IMR-90 (cell line): ENCODE measurements around the gene PUM2. TPM values are rescaled to one million over a fixed set of nuclear protein-coding genes. Genes with fewer than 3 reads are reported as not detected.
A peak's percentile ranks its signal among the peaks of the same experiment; 100 is the strongest.

ENCODE experiments used
- ATAC-seq: fragments of 200-7000 bp; cut with Tn5 transposase; 2 replicates; pipeline ENCODE4 v1.9.1; 2020; ENCODE audit warnings: low read depth, mild to moderate bottlenecking, moderate library complexity
- BruUV-seq: library from RNA; stranded (reverse); fragments of 400-500 nt; replicated peaks from 2 replicates; lab custom pipeline; 2021; lab: Mats Ljungman, UMichigan
- CTCF ChIA-PET: fragments of 300-600 bp; formaldehyde crosslinking; extraction: SDS; loops from one replicate; lab custom pipeline; 2021; ENCODE audit warnings: antibody characterized with exemption; lab: Yijun Ruan, JAX
- POLR2A ChIA-PET: fragments of 300-600 bp; sonication (Branson Sonifier 250); formaldehyde crosslinking; loops from one replicate; lab custom pipeline; 2022; ENCODE audit warnings: antibody characterized with exemption; ENCODE audit not compliant: unreplicated experiment; lab: Charles Lee
- DNase-seq: peaks from one replicate; pipeline ENCODE4 v3.0.0; 2013
- H2AFZ ChIP-seq: replicated peaks from 2 replicates; pipeline ENCODE3; 2013; ENCODE audit warnings: low read length, mild to moderate bottlenecking; ENCODE audit not compliant: poor library complexity
- H2AK5ac ChIP-seq: 2 replicates; pipeline ENCODE4 v1.6.1; 2013; ENCODE audit warnings: low read depth, low read length, inconsistent platforms
- H2AK9ac ChIP-seq: replicated peaks from 2 replicates; pipeline ENCODE3; 2013; ENCODE audit warnings: mild to moderate bottlenecking, low read depth, low read length, moderate library complexity; ENCODE audit not compliant: poor library complexity
- H2BK120ac ChIP-seq: 2 replicates; pipeline ENCODE4 v1.6.1; 2013; ENCODE audit warnings: low read depth, low read length, inconsistent platforms
- H2BK15ac ChIP-seq: 3 replicates; pipeline ENCODE4 v1.6.1; 2013; ENCODE audit warnings: low read depth, low read length, inconsistent platforms
- H2BK20ac ChIP-seq: 2 replicates; pipeline ENCODE4 v1.6.1; 2013; ENCODE audit warnings: low read depth, mild to moderate bottlenecking, inconsistent platforms, low read length, moderate library complexity
- H2BK5ac ChIP-seq: 2 replicates; pipeline ENCODE4 v1.6.1; 2013; ENCODE audit warnings: mild to moderate bottlenecking, low read depth, low read length, inconsistent platforms; ENCODE audit not compliant: poor library complexity, severe bottlenecking
- H3K14ac ChIP-seq: replicated peaks from 2 replicates; pipeline ENCODE4 v1.6.1; 2013; ENCODE audit warnings: low read depth, low read length, inconsistent platforms
- H3K18ac ChIP-seq: 2 replicates; pipeline ENCODE4 v1.6.1; 2013; ENCODE audit warnings: low read depth, low read length, control low read depth
- H3K23ac ChIP-seq: 2 replicates; pipeline ENCODE4 v1.6.1; 2013; ENCODE audit warnings: low read depth, low read length, inconsistent platforms
- H3K27ac ChIP-seq: 2 replicates; pipeline ENCODE4 v1.5.1; 2013; ENCODE audit warnings: mild to moderate bottlenecking, control low read depth, low read length; ENCODE audit not compliant: insufficient read depth
- H3K27me3 ChIP-seq: 2 replicates; pipeline ENCODE4 v1.6.1; 2013; ENCODE audit warnings: low read length; ENCODE audit not compliant: control insufficient read depth, insufficient read depth
- H3K36me3 ChIP-seq: 2 replicates; pipeline ENCODE4 v1.6.1; 2013; ENCODE audit warnings: low read length, mixed read lengths; ENCODE audit not compliant: control insufficient read depth, insufficient read depth
- H3K4ac ChIP-seq: 2 replicates; pipeline ENCODE4 v1.6.1; 2013; ENCODE audit warnings: low read depth, low read length, inconsistent platforms
- H3K4me1 ChIP-seq: 2 replicates; pipeline ENCODE4 v1.6.1; 2013; ENCODE audit warnings: low read length, mixed read lengths; ENCODE audit not compliant: control insufficient read depth, insufficient read depth
- H3K4me2 ChIP-seq: 2 replicates; pipeline ENCODE4 v1.6.1; 2013; ENCODE audit warnings: low read depth, mild to moderate bottlenecking, control low read depth, low read length, moderate library complexity
- H3K4me3 ChIP-seq: 2 replicates; pipeline ENCODE4 v1.5.1; 2013; ENCODE audit warnings: low read depth, mild to moderate bottlenecking, control low read depth, low read length, moderate library complexity; ENCODE audit not compliant: insufficient read depth
- H3K56ac ChIP-seq: 2 replicates; pipeline ENCODE4 v1.6.1; 2013; ENCODE audit warnings: low read length, inconsistent platforms; ENCODE audit not compliant: insufficient read depth; ENCODE audit errors: extremely low read depth
- H3K79me1 ChIP-seq, 2 experiments: 2 replicates each; pipeline ENCODE4 v1.6.1; 2013; ENCODE audit warnings: low read length in 2 of 2, inconsistent platforms in 1 of 2, low read depth in 1 of 2
- H3K9ac ChIP-seq: 2 replicates; pipeline ENCODE4 v1.6.1; 2013; ENCODE audit warnings: low read depth, low read length, control low read depth
- H3K9me1 ChIP-seq: 2 replicates; pipeline ENCODE4 v1.6.1; 2013; ENCODE audit warnings: low read length, inconsistent platforms; ENCODE audit not compliant: insufficient read depth
- H3K9me3 ChIP-seq: 2 replicates; pipeline ENCODE4 v1.6.1; 2013; ENCODE audit warnings: low read length; ENCODE audit not compliant: control insufficient read depth, insufficient read depth
- H4K20me1 ChIP-seq: 2 replicates; pipeline ENCODE4 v1.6.1; 2013; ENCODE audit warnings: low read length, inconsistent platforms; ENCODE audit not compliant: insufficient read depth
- H4K5ac ChIP-seq: 2 replicates; pipeline ENCODE4 v1.6.1; 2013; ENCODE audit warnings: mild to moderate bottlenecking, low read depth, low read length, control low read depth
- H4K8ac ChIP-seq, 2 experiments: 2 replicates each; pipeline ENCODE4 v1.6.1; 2013; ENCODE audit warnings: low read depth in 2 of 2, low read length in 2 of 2, control low read depth in 1 of 2, inconsistent platforms in 1 of 2
- H4K91ac ChIP-seq: 2 replicates; pipeline ENCODE4 v1.6.1; 2013; ENCODE audit warnings: low read depth, low read length, inconsistent platforms; ENCODE audit not compliant: insufficient read depth
- CEBPB ChIP-seq: IDR thresholded peaks from 2 replicates; pipeline ENCODE4 v1.6.1; 2012; ENCODE audit warnings: low read depth, low read length, improper control_type of control experiment
- ELK1 ChIP-seq: fragments of 150-350 bp; IDR thresholded peaks from 2 replicates; pipeline ENCODE4 v1.6.1; 2016; ENCODE audit warnings: low read depth, mild to moderate bottlenecking, low read length, moderate library complexity, borderline replicate concordance
- MAFK ChIP-seq: IDR thresholded peaks from 2 replicates; pipeline ENCODE4 v1.6.1; 2012; ENCODE audit warnings: low read depth, low read length, improper control_type of control experiment
- MAZ ChIP-seq: IDR thresholded peaks from 2 replicates; pipeline ENCODE4 v1.6.1; 2012; ENCODE audit warnings: low read depth, mild to moderate bottlenecking, low read length, improper control_type of control experiment, moderate library complexity, borderline replicate concordance
- POLR2A ChIP-seq: IDR thresholded peaks from 2 replicates; pipeline ENCODE4 v1.6.1; 2012; ENCODE audit warnings: mild to moderate bottlenecking, low read depth, low read length
- SMC3 ChIP-seq: fragments of 150-350 bp; IDR thresholded peaks from 2 replicates; pipeline ENCODE4 v1.6.1; 2016; ENCODE audit warnings: low read depth, mild to moderate bottlenecking, antibody characterized with exemption, low read length, moderate library complexity
- USF2 ChIP-seq: fragments of 150-350 bp; IDR thresholded peaks from 2 replicates; pipeline ENCODE4 v1.6.1; 2017; ENCODE audit warnings: mild to moderate bottlenecking, antibody characterized with exemption, low read length, low read depth
- WGBS, 2 experiments: methylation state at CpG; one replicate each; pipeline versions ENCODE4 v1.1.5 to v1.1.7; 2013; ENCODE audit warnings: missing lambda C conversion rate in 2 of 2; ENCODE audit not compliant: insufficient read length in 1 of 2; ENCODE audit errors: extremely low coverage in 2 of 2; 5-methylcytosine and 5-hydroxymethylcytosine counted together
- dilution Hi-C: fragments of 300-500 bp; cut with HindIII; formaldehyde crosslinking; loops from one replicate; pipeline ENCODE4 v1.14.3; 2018; ENCODE audit warnings: low sequenced_read_pairs; ENCODE audit not compliant: unreplicated experiment
- in situ Hi-C: fragments of 300-500 bp; cut with MboI; formaldehyde crosslinking; loops from 3 replicates; pipeline ENCODE4 v1.14.3; 2019; ENCODE audit warnings: low sequenced_read_pairs, inconsistent platforms, mixed read lengths
- intact Hi-C: fragments of 100-400 bp; cut with micrococcal nuclease; formaldehyde crosslinking; loops from 2 replicates; pipeline ENCODE4 v1.10.0; 2022
- polyA plus RNA-seq, 3 experiments: library from polyadenylated mRNA; depleted of rRNA; stranded (reverse); fragments of >200 nt; gene quantifications; 2 replicates each; pipeline ENCODE4 v1.2.3, GENCODE V29; 2012; ENCODE audit warnings: low replicate concordance in 1 of 3
- total RNA-seq: library from RNA; depleted of rRNA; stranded (reverse); fragments of >200 nt; gene quantifications from 2 replicates; pipeline ENCODE4 v1.2.3, GENCODE V29; 2012

The PUM2 gene
- total and polyA plus RNA-seq, 2 of the 4 experiments (the other 2 are of a cell fraction), result 18.8 to 38.4 TPM

DNA sequence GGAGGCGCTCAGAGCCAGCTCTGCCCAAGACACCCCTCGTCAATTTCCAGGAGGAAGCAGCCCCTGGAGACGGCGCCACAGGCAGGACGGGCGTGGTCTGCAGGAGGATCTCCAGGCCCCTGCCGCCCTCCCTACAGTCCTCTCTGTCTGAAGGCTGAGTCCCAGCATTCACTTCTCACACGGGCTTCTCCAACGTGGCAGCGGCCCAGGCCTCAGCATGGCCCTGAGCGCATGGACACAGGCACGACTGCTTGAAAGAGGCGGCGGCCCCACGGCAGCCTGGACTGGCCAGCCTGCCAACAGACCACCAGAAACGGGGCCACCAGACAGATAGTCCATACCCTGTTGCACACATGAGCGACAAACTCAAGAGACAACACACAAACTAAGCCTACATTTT lies 149.0 kb downstream of the PUM2 start:
- H3K56ac ChIP-seq, result no peak overlapping the region
- POLR2A ChIA-PET, result no interaction called here
- H2AFZ ChIP-seq, result no peak overlapping the region
- no peaks in the 10 kb centered on the region; the same call in 1 of the 2 replicates for H3K27me3 ChIP-seq
- no peak overlapping the region for H2BK15ac ChIP-seq
- in situ Hi-C loops (no loop called here), dilution Hi-C loops (no loop called here), intact Hi-C loops (no loop called here)
- no peak overlapping the region for H2AK9ac ChIP-seq
- H2BK20ac ChIP-seq, result no peak overlapping the region
- H3K36me3 ChIP-seq, result peaks cover 4% of the 10 kb centered on the region
- TF ChIP-seq CEBPB, result no peak
- no peak for TF ChIP-seq ELK1
- no peak for TF ChIP-seq MAZ
- no peak for TF ChIP-seq MAFK
- TF ChIP-seq POLR2A, result no peak
- no peak for TF ChIP-seq SMC3
- TF ChIP-seq USF2, result no peak
- ATAC-seq, result no peak
- no peak overlapping the region for H2BK5ac ChIP-seq
- no peak overlapping the region for H3K27ac ChIP-seq
- no peak overlapping the region for H4K5ac ChIP-seq
- WGBS, 2 experiments, result 94% methylated on average over 6 of the region's 17 CpGs; no CpG with 5 or more reads in 1 of the 2 experiments
- no peak overlapping the region for H3K9ac ChIP-seq
- DNase-seq, result no peak
- H3K4me1 ChIP-seq, result no peaks in the 10 kb centered on the region
- no peak overlapping the region for H2AK5ac ChIP-seq
- H3K9me1 ChIP-seq, result no peaks in the 10 kb centered on the region
- H3K9me3 ChIP-seq, result no peaks in the 10 kb centered on the region
- H4K91ac ChIP-seq, result no peak overlapping the region
- CTCF ChIA-PET, result no interaction called here
- no peak overlapping the region for H3K4ac ChIP-seq
- no peak overlapping the region for H3K4me3 ChIP-seq
- no peak overlapping the region for H3K14ac ChIP-seq
- no peak overlapping the region for H2BK120ac ChIP-seq
- no peak overlapping the region for H3K4me2 ChIP-seq
- TSS peak; percentile 86 for BruUV-seq
- no peak overlapping the region for H4K8ac ChIP-seq
- no peaks in the 10 kb centered on the region for H3K79me1 ChIP-seq
- H3K23ac ChIP-seq, result no peak overlapping the region
- no peaks in the 10 kb centered on the region; the same call in 1 of the 2 replicates for H4K20me1 ChIP-seq
- H3K18ac ChIP-seq, result no peak overlapping the region
